T1000 (cell line): Measurements from ENCODE around the gene EPHA4.

Source experiments
- DNase-seq: peaks from one replicate; lab custom pipeline; 2025; ENCODE audit warnings: mixed read lengths; lab: John Stamatoyannopoulos, UW

EPHA4 gene

GRCh38 chr2:221473451-221473850, 98.7 kb downstream of the EPHA4 start:
- no peak for DNase-seq

GRCh38 chr2:221468317-221468716, 103.8 kb downstream of the EPHA4 start:
- DNase-seq, result no peak

GRCh38 chr2:221467610-221468009, 104.5 kb downstream of the EPHA4 start:
- no peak for DNase-seq

- DNase-seq, result no peak
These were observed 105.4 kb downstream of the EPHA4 start for GRCh38 chr2:221466744-221467143.

GRCh38 chr2:221465776-221466175, 106.3 kb downstream of the EPHA4 start:
- no peak for DNase-seq

GRCh38 chr2:221464971-221465370, 107.1 kb downstream of the EPHA4 start:
- no peak for DNase-seq

- DNase-seq, result no peak
These were observed 108.7 kb downstream of the EPHA4 start for GRCh38 chr2:221463241-221463896.

- DNase-seq, result no peak
These were observed 110.2 kb downstream of the EPHA4 start for GRCh38 chr2:221461901-221462300.

GRCh38 chr2:221460136-221460535, 112.0 kb downstream of the EPHA4 start:
- no peak for DNase-seq

- DNase-seq, result no peak
These were observed 113.5 kb downstream of the EPHA4 start for GRCh38 chr2:221458578-221458977.

GRCh38 chr2:221455214-221455613, 116.9 kb downstream of the EPHA4 start:
- DNase-seq, result no peak

- DNase-seq, result no peak
These were observed 117.5 kb downstream of the EPHA4 start for GRCh38 chr2:221454459-221455105.

- no peak for DNase-seq
These were observed 120.0 kb downstream of the EPHA4 start for GRCh38 chr2:221451862-221452788.

GRCh38 chr2:221450280-221450679, 121.8 kb downstream of the EPHA4 start:
- DNase-seq, result no peak

GRCh38 chr2:221449406-221449805, 122.7 kb downstream of the EPHA4 start:
- no peak for DNase-seq

GRCh38 chr2:221448844-221449390, 123.2 kb downstream of the EPHA4 start:
- no peak for DNase-seq

GRCh38 chr2:221448057-221448843, 123.9 kb downstream of the EPHA4 start:
- DNase-seq, result no peak

- no peak for DNase-seq
These were observed 124.8 kb downstream of the EPHA4 start for GRCh38 chr2:221447310-221447709.

- DNase-seq, result no peak
These were observed 126.0 kb downstream of the EPHA4 start for GRCh38 chr2:221446140-221446539.

GRCh38 chr2:221444106-221444505, 128.0 kb downstream of the EPHA4 start:
- DNase-seq, result no peak

GRCh38 chr2:221443645-221444044, 128.5 kb downstream of the EPHA4 start:
- DNase-seq, result no peak

- no peak for DNase-seq
These were observed 130.0 kb downstream of the EPHA4 start for GRCh38 chr2:221442128-221442527.
